DMS 273 (cell line): ENCODE measurements around the gene AZU1.
"Not testable (repeated sequence)": the region's sequence is repeated elsewhere in the genome, so short reads cannot be mapped to it uniquely, and the experiment has no call there.

Source experiments
- DNase-seq: peaks from one replicate; lab custom pipeline; 2025; ENCODE audit not compliant: unreplicated experiment; lab: John Stamatoyannopoulos, UW

Gene AZU1

DNA sequence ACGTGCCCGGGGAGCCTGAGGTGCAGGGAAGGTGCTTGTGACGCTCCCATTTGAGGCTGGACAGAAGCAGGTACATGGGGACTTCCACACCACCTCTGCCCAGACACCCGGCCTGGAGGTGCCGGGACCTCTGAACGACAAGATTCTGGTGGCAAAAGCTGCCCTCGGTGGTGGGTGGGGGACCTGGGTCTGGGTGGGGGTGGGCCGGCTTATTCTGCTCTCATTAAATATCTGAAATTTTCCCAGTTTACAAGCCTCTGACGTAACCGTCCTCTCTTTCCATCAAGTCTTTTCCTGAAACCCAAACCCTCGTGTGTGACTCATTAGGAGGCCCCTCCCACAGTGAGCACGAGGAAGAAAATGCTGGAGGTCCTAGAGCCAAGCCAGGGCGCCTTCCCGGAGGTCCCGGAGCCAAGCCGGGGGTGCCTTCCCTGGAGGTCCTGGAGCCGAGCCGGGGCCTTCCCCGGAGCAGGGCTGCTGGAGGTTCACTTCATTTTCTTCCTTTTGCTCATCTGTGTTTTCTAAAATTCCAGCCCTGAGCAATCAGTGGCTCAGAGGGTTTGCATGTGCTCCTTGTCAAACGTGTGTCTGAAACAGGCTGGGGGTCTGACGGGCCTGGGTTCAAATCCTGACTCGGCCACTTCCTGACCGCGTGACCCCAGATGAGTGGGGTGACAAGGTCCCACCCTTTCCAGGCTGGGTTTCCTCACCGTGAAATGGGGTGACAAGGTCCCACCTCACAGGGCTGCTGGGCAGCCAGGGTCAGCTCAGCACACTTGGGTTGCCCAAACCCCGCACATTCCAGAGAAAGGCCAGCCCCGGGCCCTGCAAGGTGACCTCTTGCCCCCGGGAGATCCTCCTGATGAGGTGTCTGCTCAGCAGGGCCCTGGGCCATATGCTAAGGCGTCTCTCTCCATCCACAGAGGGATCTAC, 41.9 kb downstream of the AZU1 start:
- peak; percentile 41 for DNase-seq

GRCh38 chr19:870314-870713, 42.7 kb downstream of the AZU1 start:
- no peak for DNase-seq

DNA sequence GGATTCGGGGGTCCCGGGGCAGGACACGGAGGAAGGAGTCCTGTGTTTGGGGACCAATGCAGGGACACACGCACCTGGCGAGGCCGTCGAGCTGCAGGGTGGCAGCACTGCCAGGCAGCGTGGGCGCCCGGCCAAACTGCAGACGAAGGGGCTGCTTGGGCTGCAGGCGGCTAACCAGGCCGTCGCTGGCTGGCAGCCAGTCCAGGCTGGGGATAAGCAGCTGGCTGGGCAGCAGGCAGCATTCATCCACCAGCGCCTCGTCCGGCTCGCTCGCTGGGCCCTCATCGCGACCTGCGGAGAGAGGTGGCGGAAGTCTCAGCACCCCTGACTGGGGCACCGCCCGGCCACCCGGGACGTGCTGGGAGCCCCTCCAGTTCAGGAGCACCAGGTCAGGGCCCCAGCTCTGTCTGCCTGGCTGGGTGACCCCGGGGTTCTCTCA, 43.3 kb downstream of the AZU1 start:
- DNase-seq, result peak; percentile 96

DNA sequence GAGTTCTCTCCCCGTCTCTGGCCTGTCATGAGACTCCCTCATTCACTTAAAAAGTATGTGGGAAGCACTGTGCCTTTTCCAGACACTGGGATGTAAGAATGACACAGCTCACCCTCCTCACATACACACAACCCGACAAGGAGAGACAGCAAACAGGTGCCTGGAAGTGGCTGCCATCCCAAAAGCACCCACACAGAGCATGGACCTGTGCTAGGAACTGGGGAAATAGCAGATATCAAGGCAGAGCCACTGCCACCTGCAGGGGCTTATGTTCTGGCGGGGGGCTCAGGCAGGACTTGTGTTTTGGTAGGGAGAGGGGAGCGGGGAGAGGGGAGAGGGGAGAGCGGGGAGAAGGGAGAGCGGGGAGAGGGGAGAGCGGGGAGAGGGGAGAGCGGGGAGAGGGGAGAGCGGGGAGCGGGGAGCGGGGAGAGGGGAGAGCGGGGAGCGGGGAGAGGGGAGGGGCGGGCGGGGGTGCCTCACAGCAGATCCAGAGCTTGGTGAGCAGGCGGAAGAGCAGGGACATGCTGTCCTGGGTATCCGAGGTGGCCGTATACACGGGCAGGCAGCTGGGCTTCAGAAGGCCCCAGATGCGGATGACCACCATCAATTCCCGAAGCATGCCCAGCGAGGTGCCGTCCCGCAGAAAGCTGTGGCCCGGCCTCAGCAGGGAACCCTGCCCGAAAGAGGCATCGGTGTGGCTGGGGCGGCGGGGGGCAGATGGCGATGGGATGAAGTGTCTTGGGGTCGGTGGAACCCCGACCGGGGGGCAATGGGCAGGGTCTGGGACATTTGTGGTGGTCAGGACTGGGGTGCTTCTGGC, 44.0 kb downstream of the AZU1 start:
- no peak for DNase-seq

- peak; percentile 64 for DNase-seq
Observed at GRCh38 chr19:872266-872951, 44.8 kb downstream of the AZU1 start.

- DNase-seq, result peak; percentile 36
Observed at GRCh38 chr19:873084-873483, 45.4 kb downstream of the AZU1 start.

GRCh38 chr19:873561-874041, 46.0 kb downstream of the AZU1 start:
- no peak for DNase-seq

GRCh38 chr19:875265-875879, 47.7 kb downstream of the AZU1 start:
- no peak for DNase-seq

DNA sequence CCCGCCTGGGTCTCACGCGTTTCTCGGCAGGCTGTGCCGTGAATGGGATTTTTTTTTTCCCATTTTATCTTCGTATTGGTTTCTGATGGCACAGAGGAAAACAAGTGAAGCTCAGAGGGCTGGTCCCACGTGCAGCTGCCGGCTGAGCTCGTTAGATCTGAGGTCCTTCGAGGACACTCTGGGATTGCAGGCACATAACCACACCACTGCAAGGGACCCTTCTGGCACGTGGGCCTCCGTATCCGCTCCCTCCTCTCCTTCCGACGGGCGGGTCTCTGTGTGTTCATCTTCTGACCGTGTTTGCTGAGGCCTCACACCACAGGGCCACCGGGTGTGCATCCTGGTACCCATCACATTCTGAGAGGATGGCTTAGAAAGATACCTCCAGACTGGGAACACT, 48.5 kb downstream of the AZU1 start:
- DNase-seq, result peak; percentile 38

DNA sequence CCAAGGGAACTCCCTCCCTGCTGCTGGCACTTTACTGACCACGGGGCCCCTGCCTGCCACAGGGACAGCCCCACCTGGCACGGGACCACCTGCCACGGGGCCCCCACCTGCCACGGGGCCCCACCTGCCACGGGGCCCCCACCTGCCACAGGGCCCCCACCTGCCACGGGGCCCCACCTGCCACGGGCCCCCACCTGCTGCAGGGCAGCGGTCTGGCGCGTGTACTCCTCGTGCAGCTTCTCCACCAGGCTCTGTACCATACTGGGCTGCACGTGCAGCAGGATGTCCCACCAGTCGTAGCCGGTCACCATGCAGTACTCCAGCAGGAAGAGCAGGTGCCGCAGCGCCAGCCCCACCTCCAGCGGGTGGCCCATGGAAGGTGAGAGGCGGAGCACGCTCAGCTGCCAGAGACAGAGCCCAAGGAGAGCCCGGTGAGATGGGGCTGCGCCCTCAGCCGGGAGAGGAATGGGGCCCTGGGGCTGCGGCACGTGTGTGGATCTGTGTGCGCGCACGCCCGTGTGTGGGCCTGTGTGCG, 49.2 kb downstream of the AZU1 start:
- no peak for DNase-seq

DNA sequence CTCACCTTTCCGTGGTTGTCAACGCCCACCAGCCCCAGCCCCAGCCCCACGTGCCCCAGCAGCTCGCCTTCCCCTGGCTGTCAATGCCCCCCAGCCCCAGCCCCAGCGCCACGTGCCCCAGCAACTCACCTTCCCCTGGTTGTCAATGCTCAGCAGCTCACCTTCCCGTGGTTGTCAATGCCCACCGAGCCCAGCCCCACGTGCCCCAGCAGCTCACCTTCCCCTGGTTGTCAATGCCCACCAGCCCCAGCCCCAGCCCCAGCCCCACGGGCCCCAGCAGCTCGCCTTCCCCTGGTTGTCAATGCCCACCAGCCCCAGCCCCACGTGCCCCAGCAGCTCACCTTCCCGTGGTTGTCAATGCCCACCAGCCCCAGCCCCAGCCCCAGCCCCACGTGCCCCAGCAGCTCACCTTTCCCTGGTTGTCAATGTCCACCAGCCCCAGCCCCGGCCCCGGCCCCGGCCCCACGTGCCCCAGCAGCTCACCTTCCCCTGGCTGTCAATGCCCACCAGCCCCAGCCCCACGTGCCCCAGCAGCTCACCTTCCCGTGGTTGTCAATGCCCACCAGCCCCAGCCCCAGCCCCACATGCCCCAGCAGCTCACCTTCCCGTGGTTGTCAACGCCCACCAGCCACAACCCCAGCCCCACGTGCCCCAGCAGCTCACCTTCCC, 50.5 kb downstream of the AZU1 start:
- not testable (repeated sequence) for DNase-seq

GRCh38 chr19:878751-879561, 51.3 kb downstream of the AZU1 start:
- not testable (repeated sequence) for DNase-seq

- no peak for DNase-seq
Observed at GRCh38 chr19:879711-880438, 52.2 kb downstream of the AZU1 start.
